ENCODE data around the gene TUBA4B.

The TUBA4B gene

DNA sequence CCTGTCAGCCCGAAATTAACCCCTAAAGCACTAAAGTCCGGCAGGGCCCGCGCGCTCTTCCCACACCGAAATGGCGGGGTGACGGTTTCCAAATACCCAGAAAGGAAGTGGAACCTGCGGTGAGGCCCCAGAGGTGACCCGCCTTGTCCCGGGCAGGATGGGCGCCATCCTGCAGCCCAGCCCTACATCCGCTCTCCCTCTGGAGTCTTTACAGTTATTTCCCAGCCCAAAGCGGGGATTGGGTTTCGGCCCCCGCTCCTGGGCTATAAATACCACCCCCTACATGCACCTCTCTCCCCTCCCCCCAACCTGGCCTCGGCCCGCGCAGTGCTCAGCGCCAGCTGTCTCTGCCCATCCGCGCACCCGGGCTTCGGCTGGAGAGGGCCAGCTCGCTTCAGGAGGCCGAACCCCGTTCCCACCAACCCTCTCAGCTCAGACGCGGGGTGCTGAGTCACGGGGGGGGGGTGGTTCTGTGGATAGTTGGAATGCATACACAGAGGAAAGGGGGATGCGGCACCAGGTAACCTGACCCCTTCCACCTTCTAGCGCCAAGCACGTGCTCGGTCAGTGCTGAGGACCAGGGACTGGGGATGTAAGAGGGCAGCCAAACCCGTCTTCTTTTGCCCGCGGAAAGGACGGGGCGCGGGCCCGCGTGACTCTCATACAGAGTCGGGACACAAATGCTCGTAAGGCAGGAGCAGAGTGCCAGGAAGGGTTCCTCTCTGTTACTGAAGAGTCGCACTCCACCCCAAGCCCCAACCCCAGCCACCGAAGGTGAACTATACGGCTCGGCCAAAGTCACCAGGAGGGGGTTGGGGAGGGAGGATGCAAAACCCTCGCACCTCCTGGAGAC, at the start of gene TUBA4B:
Gene TUBA4B, plus strand, starts transcription at position 344 of the 853 bp plus-strand sequence. Its CDS starts 165 bp downstream, at position 509.
- no peaks in the 10 kb centered on the region for H3K9me3 Mint-ChIP-seq
- peak within 1 kb of the TSS; percentile 91 for H3K27ac Mint-ChIP-seq
- H3K4me3 Mint-ChIP-seq: peak within 1 kb of the TSS; percentile 77
- H3K4me1 Mint-ChIP-seq: peaks cover 51% of the 10 kb centered on the region
- peak; percentile 40 for ATAC-seq
- peaks cover 51% of the 10 kb centered on the region for H3K36me3 Mint-ChIP-seq
- no peaks in the 10 kb centered on the region for H3K27me3 Mint-ChIP-seq

DNA sequence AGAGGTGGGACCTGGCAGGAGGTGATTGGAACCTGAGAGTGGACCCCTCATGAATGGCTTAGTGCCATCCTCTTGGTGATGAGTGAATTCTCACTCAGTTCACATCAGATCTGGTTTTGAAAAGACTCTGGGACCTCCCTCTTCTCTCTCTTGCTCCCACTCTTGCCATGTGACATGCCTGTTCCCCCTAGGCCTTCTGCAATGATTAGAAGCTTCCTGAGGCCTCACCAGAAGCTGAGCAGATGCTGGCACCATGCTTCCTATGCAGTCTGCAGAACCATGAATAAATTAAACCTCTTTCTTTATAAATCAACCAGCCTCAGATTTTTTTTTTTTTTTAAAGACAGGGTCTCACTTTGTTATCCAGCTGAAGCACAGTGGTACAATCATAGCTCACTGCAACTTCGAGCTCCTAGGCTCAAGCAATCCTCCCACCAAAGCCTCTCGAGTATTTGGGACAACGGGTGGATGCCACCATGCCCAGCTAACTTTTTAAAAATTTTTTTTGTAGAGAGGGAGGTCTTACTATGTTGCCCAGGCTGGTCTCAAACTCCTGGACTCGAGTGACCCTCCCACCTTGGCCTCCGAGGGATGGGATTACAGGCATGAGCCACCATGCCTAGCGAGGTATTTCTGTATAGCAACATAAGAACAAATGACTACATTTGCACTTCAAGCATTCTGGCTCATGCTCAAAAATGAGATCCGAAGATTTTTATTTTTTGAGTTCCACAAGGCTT, 48.4 kb upstream of the TUBA4B start:
- H3K4me1 Mint-ChIP-seq: peaks cover 14% of the 10 kb centered on the region
- H3K4me3 Mint-ChIP-seq: no peak overlapping the region
- H3K27ac Mint-ChIP-seq: no peak overlapping the region
- H3K36me3 Mint-ChIP-seq: peaks cover 6% of the 10 kb centered on the region
- no peaks in the 10 kb centered on the region for H3K9me3 Mint-ChIP-seq
- ATAC-seq: no peak
- H3K27me3 Mint-ChIP-seq: peaks cover 3% of the 10 kb centered on the region

DNA sequence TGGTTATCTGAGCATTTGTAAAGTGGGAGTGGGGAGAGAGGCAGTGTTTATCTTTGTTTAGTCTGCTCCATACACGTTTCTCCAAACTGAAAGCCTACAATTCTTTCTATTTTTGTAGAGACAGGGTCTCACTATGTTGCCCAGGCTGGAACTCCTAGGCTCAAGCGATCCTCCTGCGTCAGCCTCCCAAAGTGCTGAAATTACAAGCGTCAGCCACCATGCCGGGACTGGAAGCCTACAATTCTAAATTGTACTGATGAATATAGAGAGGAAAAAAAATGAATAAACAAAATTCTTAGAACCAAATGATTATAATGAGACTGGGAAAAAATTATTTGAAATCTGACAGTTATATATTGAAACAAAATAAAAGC, 47.9 kb upstream of the TUBA4B start:
- Mint-ChIP-seq H3K4me1 (peaks cover 14% of the 10 kb centered on the region), H3K36me3 (peaks cover 10% of the 10 kb centered on the region), H3K9me3 (no peaks in the 10 kb centered on the region), H3K27me3 (no peaks in the 10 kb centered on the region), H3K27ac (peak overlapping the region; percentile 81), H3K4me3 (peak overlapping the region; percentile 36)
- ATAC-seq: no peak

DNA sequence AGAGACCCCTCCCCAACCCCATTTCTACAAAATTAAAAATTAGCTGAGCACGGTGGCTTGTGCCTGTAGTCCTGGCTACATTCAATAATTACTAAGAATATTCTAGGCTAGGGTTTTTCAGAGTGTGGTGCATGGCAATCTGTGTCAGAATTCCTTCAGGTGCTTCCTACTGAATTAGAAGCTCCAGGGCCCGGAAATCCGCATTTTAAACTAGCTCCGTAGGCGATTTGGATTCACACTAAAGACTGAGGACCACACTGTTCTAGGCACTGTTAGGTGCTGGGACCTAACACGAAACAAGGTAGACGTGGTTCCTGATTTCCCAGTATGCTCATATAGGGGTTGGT, 47.1 kb upstream of the TUBA4B start:
- Mint-ChIP-seq H3K27ac (peak overlapping the region; percentile 81), H3K4me1 (peaks cover 14% of the 10 kb centered on the region), H3K9me3 (no peaks in the 10 kb centered on the region), H3K36me3 (peaks cover 13% of the 10 kb centered on the region), H3K4me3 (peak overlapping the region; percentile 80), H3K27me3 (no peaks in the 10 kb centered on the region)
- no peak for ATAC-seq

DNA sequence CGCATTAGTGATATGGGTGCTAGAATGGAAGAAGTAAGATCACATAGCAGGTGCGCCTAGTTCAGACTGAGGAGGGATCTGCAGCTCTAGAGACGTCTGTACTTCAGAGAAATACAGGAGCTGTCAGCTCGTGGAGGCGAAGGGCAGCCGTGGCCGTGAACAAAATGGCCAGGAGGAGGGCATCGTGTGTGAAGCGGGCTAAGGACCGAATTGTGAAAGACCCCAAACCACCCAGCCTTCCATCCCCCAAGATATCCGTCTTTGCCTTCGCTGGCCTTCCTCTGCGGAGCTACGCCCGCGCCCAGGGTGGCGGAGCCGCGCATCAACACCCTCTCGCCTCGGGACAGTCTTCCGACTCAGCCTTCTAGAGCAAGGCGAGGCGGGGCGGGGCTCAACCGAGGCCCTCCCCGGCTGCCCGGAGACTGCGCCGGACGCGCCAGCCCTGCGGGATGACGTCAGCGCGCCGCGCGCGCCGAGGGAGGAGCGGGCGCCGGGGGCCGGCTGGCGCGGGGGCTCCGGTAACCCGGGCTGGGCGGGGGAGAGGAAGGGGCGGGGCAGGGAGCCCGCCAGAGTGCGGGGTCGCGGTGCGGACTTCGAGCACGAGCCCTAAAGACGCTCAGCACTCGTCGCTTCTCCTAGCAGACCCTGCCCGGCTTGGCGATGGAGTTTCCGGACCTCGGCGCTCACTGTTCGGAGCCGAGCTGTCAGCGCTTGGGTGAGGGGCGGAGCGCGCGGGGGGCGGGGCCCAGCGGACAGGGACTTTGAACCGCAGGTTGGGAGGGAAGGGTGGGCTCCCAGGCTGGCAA, 46.5 kb upstream of the TUBA4B start, which contains the start of gene ZFAND2B:
Gene ZFAND2B, plus strand, starts transcription at position 455 of the 806 bp plus-strand sequence. Its CDS starts 206 bp downstream, at position 661.
- Mint-ChIP-seq H3K9me3 (no peaks in the 10 kb centered on the region), H3K36me3 (peaks cover 13% of the 10 kb centered on the region), H3K4me1 (peaks cover 14% of the 10 kb centered on the region), H3K27ac (peak within 1 kb of the TSS; percentile 81), H3K4me3 (peak within 1 kb of the TSS; percentile 80), H3K27me3 (no peaks in the 10 kb centered on the region)
- peak; percentile 99 for ATAC-seq

DNA sequence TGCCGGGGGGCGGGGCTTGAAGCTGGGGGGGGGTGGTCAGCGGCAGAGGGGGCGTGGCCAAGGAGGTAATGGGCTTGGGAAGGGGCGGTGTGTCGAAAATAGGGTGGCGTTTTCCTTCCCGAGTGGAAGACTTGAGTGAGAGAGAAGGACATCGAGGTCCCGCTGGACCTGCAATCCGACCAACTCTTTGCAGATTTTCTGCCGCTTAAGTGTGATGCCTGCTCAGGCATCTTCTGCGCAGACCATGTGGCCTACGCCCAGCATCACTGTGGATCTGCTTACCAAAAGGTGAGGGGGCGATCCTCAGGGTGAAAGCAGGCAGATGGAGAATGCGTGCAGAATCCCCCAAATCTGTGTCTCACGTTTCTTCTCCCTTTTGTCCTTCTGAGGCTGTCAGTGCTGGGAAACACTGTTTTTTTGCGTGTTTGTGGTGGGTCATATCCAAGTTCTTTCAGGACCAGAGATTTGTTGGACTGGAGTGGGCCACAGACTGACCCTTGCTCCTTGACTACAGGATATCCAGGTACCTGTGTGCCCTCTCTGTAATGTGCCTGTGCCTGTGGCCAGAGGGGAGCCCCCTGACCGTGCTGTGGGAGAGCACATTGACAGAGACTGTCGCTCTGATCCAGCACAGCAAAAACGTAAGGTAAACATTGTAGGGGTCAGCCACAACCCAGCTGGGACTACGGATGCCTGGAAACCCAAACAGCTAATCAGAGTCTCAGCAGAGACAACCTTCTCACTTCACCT, 45.7 kb upstream of the TUBA4B start:
- peaks cover 14% of the 10 kb centered on the region for H3K4me1 Mint-ChIP-seq
- H3K4me3 Mint-ChIP-seq: peak overlapping the region; percentile 80
- H3K36me3 Mint-ChIP-seq: peaks cover 13% of the 10 kb centered on the region
- peak overlapping the region; percentile 81 for H3K27ac Mint-ChIP-seq
- no peak for ATAC-seq
- H3K9me3 Mint-ChIP-seq: no peaks in the 10 kb centered on the region
- H3K27me3 Mint-ChIP-seq: no peaks in the 10 kb centered on the region

DNA sequence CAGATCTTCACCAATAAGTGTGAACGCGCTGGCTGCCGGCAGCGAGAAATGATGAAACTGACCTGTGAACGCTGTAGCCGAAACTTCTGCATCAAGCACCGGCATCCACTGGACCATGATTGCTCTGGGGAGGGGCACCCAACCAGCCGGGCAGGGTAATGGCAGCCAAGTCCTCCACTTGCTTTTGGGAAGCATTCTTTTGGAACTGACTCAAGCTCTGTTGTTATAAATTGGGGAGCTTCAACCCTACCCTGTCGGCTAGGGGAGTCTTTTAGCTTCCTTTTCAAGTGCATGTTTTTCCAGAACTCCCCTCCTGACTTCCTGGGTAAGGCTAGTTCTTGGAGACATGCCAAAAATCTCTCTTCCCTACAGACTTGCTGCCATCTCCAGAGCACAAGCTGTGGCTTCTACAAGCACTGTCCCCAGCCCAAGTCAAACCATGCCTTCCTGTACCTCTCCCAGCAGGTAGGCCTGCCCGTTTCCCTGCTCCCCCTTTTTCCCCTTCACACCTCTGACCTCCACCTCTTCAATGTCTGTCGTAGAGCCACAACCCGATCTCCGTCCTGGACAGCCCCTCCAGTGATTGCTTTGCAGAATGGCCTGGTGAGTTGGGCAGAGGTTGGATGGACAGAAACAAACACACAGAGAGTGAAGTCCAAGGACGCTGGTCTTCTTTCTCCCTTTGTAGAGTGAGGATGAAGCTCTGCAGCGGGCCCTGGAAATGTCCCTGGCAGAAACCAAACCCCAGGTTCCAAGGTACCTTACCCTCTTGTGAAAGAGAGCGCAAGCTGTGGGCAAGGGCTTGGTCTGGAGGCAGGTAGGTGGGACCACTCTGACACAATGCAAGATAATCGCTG, 44.9 kb upstream of the TUBA4B start:
- Mint-ChIP-seq H3K4me1 (peaks cover 14% of the 10 kb centered on the region), H3K9me3 (no peaks in the 10 kb centered on the region), H3K27me3 (no peaks in the 10 kb centered on the region), H3K4me3 (peak overlapping the region; percentile 55), H3K27ac (peak overlapping the region; percentile 41), H3K36me3 (peaks cover 15% of the 10 kb centered on the region)
- no peak for ATAC-seq

DNA sequence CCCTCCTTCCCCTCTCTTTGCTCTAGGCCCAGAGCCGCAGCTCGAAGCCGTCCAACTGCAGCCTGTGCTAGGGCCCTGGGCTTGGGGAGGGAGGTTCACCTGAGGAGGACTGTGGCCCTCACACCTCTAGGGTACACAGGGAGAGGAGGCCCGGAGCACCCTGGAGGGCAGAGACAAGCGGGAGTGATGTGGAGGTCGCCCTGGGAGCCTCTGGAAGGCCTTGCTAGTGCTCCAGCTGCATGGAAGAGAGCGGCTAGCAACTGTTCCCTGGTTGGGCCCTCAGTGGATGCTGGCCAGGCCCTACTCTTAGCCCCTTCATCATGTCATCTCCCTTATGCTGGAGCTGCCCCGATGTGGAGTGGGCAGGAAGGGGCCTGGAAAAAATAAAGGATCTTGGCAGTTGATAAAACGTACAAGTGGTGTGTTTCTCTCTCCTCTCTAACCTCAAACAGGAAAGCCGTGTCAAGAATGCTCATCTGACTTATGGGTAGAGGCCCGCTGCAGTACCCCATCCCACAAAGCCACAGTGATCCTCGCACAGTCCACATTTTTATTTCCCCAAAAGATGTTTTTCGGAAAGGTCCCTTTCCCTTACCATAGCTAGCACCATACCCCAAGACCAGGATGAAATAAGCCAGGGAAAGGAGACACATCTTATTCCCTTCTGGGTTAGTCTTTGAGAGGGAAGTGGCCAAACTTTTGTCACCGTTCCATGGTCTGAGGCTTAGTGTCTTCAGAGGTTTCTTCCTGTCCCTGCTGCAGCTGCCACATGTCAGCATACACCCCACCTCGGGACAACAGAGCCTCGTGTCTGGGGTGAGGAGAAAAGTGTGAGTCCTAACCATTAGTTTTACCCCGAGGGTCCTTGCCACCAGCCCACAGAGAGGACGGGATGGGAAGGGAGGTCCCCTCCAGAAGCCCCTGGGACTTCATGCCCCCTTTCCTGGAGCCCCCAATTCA, 43.5 kb upstream of the TUBA4B start:
- no peak for ATAC-seq
- H3K4me3 Mint-ChIP-seq: no peak overlapping the region
- H3K27ac Mint-ChIP-seq: peak overlapping the region; percentile 40
- H3K4me1 Mint-ChIP-seq: peaks cover 14% of the 10 kb centered on the region
- peaks cover 27% of the 10 kb centered on the region for H3K36me3 Mint-ChIP-seq
- H3K9me3 Mint-ChIP-seq: no peaks in the 10 kb centered on the region
- H3K27me3 Mint-ChIP-seq: no peaks in the 10 kb centered on the region

DNA sequence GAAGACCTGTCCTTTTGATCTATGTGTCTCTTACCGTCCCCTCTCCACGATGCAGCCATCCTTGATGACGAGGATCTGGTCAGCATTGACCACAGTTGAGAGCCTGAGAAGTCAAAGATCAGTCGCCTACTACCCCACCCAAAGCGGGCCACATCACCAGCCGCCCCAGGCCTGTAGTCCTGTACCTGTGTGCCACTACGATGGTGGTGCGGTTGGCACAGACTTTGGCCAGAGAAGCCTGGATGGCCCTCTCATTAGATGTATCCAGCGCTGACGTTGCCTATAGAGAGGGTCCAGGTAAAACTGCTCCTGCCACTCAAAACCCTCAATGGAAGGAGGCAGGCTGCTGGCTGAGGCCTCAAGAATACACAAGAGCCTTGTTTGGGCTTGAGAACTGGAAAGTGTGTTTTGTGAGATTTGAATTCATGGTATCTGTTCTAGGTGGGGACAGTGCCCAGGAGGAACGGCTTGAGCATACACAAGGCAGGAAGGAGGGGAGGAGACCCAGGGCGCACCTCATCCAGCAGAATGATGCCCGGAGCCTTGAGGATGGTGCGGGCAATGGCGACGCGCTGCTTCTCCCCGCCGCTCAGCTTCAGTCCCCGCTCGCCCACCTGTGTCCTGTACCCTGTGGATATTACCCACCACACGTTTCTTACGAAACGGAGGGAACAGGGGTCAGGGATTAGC, 42.7 kb upstream of the TUBA4B start:
- Mint-ChIP-seq H3K4me1 (peaks cover 14% of the 10 kb centered on the region), H3K9me3 (no peaks in the 10 kb centered on the region), H3K27ac (peak overlapping the region; percentile 40), H3K4me3 (no peak overlapping the region), H3K36me3 (peaks cover 32% of the 10 kb centered on the region), H3K27me3 (no peaks in the 10 kb centered on the region)
- no peak for ATAC-seq

DNA sequence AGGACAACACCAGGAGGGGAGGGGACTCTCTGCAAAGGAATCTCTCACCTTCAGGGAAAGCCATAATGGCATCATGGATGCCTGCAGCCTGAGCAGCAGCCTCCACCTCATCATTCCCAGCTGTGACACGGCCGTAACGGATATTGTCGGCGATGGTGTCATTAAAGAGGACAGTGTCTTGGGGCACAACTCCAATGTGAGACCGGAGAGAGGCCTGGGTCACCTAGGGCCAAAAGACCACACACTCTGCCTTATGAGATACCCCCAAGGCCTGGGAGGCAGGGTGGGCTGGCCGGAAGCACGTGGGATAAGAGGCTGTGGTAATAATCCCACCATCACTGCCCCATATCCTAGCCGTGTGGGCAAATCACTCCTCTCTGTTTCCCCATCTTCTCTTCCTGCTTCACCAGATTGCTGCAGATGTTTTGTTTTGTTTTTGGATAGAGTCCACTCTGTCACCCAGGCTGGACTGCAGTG, 42.1 kb upstream of the TUBA4B start:
- Mint-ChIP-seq H3K27ac (no peak overlapping the region), H3K4me3 (no peak overlapping the region), H3K27me3 (no peaks in the 10 kb centered on the region), H3K4me1 (peaks cover 16% of the 10 kb centered on the region), H3K36me3 (peaks cover 34% of the 10 kb centered on the region), H3K9me3 (no peaks in the 10 kb centered on the region)
- no peak for ATAC-seq

DNA sequence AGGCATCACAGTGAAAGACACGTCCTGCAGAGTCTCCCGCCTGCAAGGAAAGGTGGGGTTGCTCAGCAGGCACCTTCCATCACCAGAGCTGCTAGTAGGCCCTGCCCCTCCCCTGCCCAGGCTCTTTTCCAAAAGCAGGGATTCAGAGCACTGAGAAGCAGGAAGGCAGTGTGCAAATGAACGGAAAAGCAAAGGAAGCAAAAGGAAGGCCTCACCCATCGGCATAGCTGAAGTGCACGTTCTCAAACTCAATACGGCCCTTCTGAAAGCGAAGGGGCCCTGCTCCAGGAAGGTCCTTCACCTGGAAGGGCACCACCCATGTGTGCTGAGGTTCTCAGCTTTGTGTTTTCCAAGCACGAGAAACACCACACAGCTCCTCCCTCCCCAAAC, 40.0 kb upstream of the TUBA4B start:
- Mint-ChIP-seq H3K9me3 (no peaks in the 10 kb centered on the region), H3K36me3 (peaks cover 38% of the 10 kb centered on the region), H3K27ac (no peak overlapping the region), H3K4me1 (peaks cover 25% of the 10 kb centered on the region), H3K4me3 (no peak overlapping the region), H3K27me3 (no peaks in the 10 kb centered on the region)
- no peak for ATAC-seq

DNA sequence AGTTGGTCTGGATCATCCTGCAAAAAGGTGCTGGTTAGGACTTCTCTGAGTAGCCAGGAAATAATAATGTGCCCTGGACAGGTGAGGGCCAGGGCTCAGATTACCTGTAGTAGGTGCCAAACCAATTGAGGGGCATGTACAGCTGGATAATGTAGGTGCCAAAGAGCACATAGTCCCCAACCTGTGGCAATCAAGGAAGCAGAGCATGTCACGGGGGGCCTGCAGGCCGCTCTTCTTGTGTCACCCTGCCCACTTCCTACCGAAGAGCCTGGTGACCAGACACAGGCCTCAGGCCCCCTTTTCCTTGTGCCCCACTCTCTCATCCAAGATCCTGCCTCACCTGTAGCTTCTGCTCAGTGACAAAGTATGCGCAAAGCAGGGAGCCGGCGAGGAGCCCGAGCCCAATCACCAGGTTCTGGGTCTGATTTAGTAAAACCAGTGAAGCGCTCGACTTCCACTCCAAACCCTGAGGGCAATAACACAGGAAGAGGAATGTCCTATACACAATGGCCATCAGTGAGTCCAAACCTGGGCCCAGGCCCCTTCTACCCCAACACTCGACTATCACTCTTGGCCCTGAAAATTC, 39.5 kb upstream of the TUBA4B start:
- ATAC-seq: no peak
- Mint-ChIP-seq H3K36me3 (peaks cover 33% of the 10 kb centered on the region), H3K27ac (no peak overlapping the region), H3K4me1 (peaks cover 23% of the 10 kb centered on the region), H3K9me3 (no peaks in the 10 kb centered on the region), H3K4me3 (no peak overlapping the region), H3K27me3 (no peaks in the 10 kb centered on the region)
